HepG2 (cell line): ENCODE results near the gene P4HTM. TPM values are rescaled to one million over a fixed set of nuclear protein-coding genes. Genes with fewer than 3 reads are reported as not detected.

Experiments
- ATF2 ChIP-seq: sonication (generic); formaldehyde crosslinking; IDR thresholded peaks from 2 replicates; pipeline ENCODE4 v1.4.0; 2020; ENCODE audit warnings: missing genetic modification reagents
- CHCHD3 ChIP-seq: sonication (generic); formaldehyde crosslinking; IDR thresholded peaks from 2 replicates; pipeline ENCODE4 v1.8.0; 2022; ENCODE audit warnings: mild to moderate bottlenecking, missing genetic modification reagents, moderate library complexity
- JUND ChIP-seq: sonication (generic); formaldehyde crosslinking; IDR thresholded peaks from 2 replicates; pipeline ENCODE4 v1.8.0; 2022; ENCODE audit warnings: mild to moderate bottlenecking, missing genetic modification reagents
- MTERF4 ChIP-seq: sonication (generic); formaldehyde crosslinking; IDR thresholded peaks from 2 replicates; pipeline ENCODE4 v1.8.0; 2023; ENCODE audit warnings: mild to moderate bottlenecking, missing genetic modification reagents
- NRL ChIP-seq: sonication (generic); formaldehyde crosslinking; IDR thresholded peaks from 2 replicates; pipeline ENCODE4 v1.5.0; 2020; ENCODE audit warnings: missing genetic modification reagents, mild to moderate bottlenecking, moderate library complexity, borderline replicate concordance
- PBX2 ChIP-seq: IDR thresholded peaks from 2 replicates; pipeline ENCODE4 v1.6.1; 2016; ENCODE audit warnings: control low read depth
- RAD21 ChIP-seq: fragments of 450-650 bp; formaldehyde crosslinking; IDR thresholded peaks from 2 replicates; pipeline ENCODE4 v1.5.0; 2020; ENCODE audit warnings: mild to moderate bottlenecking
- RAD51 ChIP-seq: fragments of 450-650 bp; IDR thresholded peaks from 2 replicates; pipeline ENCODE4 v1.6.1; 2016; ENCODE audit warnings: borderline replicate concordance
- REL ChIP-seq: sonication (generic); formaldehyde crosslinking; conservative IDR thresholded peaks from 2 replicates; pipeline ENCODE4 v1.8.0; 2022; ENCODE audit warnings: mild to moderate bottlenecking, missing genetic modification reagents, moderate library complexity
- RERE ChIP-seq: IDR thresholded peaks from 2 replicates; pipeline ENCODE4 v1.6.1; 2016; ENCODE audit warnings: low read depth, missing genetic modification reagents, missing compliant biosample characterization
- SP2 ChIP-seq: sonication (generic); formaldehyde crosslinking; IDR thresholded peaks from 2 replicates; pipeline ENCODE4 v1.5.1; 2020; ENCODE audit warnings: mild to moderate bottlenecking, missing genetic modification reagents
- SP5 ChIP-seq: IDR thresholded peaks from 2 replicates; pipeline ENCODE4 v1.6.1; 2016; ENCODE audit warnings: low read depth, borderline replicate concordance
- ZBTB7B ChIP-seq: sonication (generic); formaldehyde crosslinking; IDR thresholded peaks from 2 replicates; pipeline ENCODE4 v1.4.0; 2020; ENCODE audit warnings: missing genetic modification reagents
- ZMYM4 ChIP-seq: sonication (generic); formaldehyde crosslinking; IDR thresholded peaks from 2 replicates; pipeline ENCODE4 v1.8.1; 2023; ENCODE audit warnings: mild to moderate bottlenecking, missing genetic modification reagents
- ZNF335 ChIP-seq: sonication (generic); formaldehyde crosslinking; IDR thresholded peaks from 2 replicates; pipeline ENCODE4 v1.4.0; 2020; ENCODE audit warnings: missing genetic modification reagents
- ZNF432 ChIP-seq: sonication (generic); formaldehyde crosslinking; IDR thresholded peaks from 2 replicates; pipeline ENCODE4 v1.5.0; 2020; ENCODE audit warnings: missing genetic modification reagents, mild to moderate bottlenecking, borderline replicate concordance
- ZNF513 ChIP-seq: sonication (generic); formaldehyde crosslinking; conservative IDR thresholded peaks from 2 replicates; pipeline ENCODE4 v1.5.0; 2020; ENCODE audit warnings: missing genetic modification reagents
- ZNF530 ChIP-seq: sonication (generic); formaldehyde crosslinking; IDR thresholded peaks from 2 replicates; pipeline ENCODE4 v1.5.0; 2020; ENCODE audit warnings: low read depth, mild to moderate bottlenecking, missing genetic modification reagents
- ZNF550 ChIP-seq: sonication (generic); formaldehyde crosslinking; IDR thresholded peaks from 2 replicates; pipeline ENCODE4 v1.4.0; 2020; ENCODE audit warnings: mild to moderate bottlenecking, missing genetic modification reagents, borderline replicate concordance
- ZNF562 ChIP-seq: sonication (generic); formaldehyde crosslinking; IDR thresholded peaks from 2 replicates; pipeline ENCODE4 v1.8.0; 2022; ENCODE audit warnings: missing genetic modification reagents, borderline replicate concordance
- polyA plus RNA-seq, 8 experiments: library from polyadenylated mRNA; depleted of rRNA in 3 of 8; stranded (reverse) in 7 of 8; unstranded in 1 of 8; fragments of >200 nt; fragmentation: Illumina TruSeq in 4 of 8; extraction: Trizol in 4 of 8; gene quantifications; 2 replicates each; pipeline versions ENCODE4 v1.2.1 to v1.2.3, GENCODE V29; 2011 to 2016; ENCODE audit warnings: low read depth in 4 of 8, missing spikeins in 1 of 8, mixed read lengths in 1 of 8; ENCODE audit not compliant: insufficient read depth in 1 of 8
- total RNA-seq, 5 experiments: library from RNA; depleted of rRNA; stranded (reverse); fragments of >200 nt; fragmentation: Illumina TruSeq; extraction: Trizol; gene quantifications; 2 replicates each; pipeline ENCODE4 v1.2.3, GENCODE V29; 2016; ENCODE audit warnings: low read depth in 1 of 5

The P4HTM gene
- total and polyA plus RNA-seq, 2 of the 13 experiments (the other 11 are each of a cell fraction or from before 2014, with no cell fraction given): 0.01 TPM; not detected in 1

- TF ChIP-seq ZNF335 (CRISPR knock-in tag) (no peak), ZMYM4 (CRISPR knock-in tag) (peak; percentile 73; the same call in 1 of the 2 replicates), REL (CRISPR knock-in tag) (no peak; the same call in 1 of the 2 replicates), JUND (CRISPR knock-in tag) (no peak), ATF2 (peak; percentile 52; the same call in 1 of the 2 replicates), CHCHD3 (CRISPR knock-in tag) (peak; percentile 82; the same call in 1 of the 2 replicates), RAD51 (no peak), ZNF562 (CRISPR knock-in tag) (no peak), ZNF432 (no peak), SP2 (CRISPR knock-in tag) (peak; percentile 16), RAD21 (CRISPR knock-in tag) (no peak), SP5 (CRISPR knock-in tag) (peak; percentile 68), ZBTB7B (CRISPR knock-in tag) (no peak), MTERF4 (CRISPR knock-in tag) (peak; percentile 56; the same call in 1 of the 2 replicates), ZNF550 (CRISPR knock-in tag) (no peak), ZNF513 (no peak), PBX2 (CRISPR knock-in tag) (no peak), RERE (CRISPR knock-in tag) (no peak; the same call in 1 of the 2 replicates), ZNF530 (CRISPR knock-in tag) (0 out of 2 replicates have a peak, but pooled peaks have one; percentile 62), NRL (CRISPR knock-in tag) (no peak; the same call in 1 of the 2 replicates)
These were observed 31.3 kb downstream of the P4HTM start (continued) for GRCh38 chr3:49021213-49021812.
